Adrenal gland (tissue), 5 donors: Measurements from ENCODE around the gene STRIT1.

Experiments
- CTCF ChIP-seq, 6 experiments: fragments of 450-650 bp in 4 of 6; fragments of 200-600 bp in 2 of 6; sonication (generic) in 1 of 6; IDR thresholded peaks; 1 replicate in 5 of 6; 2 replicates in 1 of 6; pipeline versions ENCODE4 v1.5.1 to v1.8.0; 2016 to 2021; ENCODE audit warnings: antibody characterized with exemption in 6 of 6, mild to moderate bottlenecking in 2 of 6, moderate library complexity in 1 of 6
- POLR2A ChIP-seq, 2 donors: fragments of 450-650 bp; IDR thresholded peaks; one replicate each; pipeline ENCODE4 v1.6.1; 2017; ENCODE audit warnings: antibody characterized with exemption in 2 of 2, mild to moderate bottlenecking in 2 of 2, moderate library complexity in 1 of 2
- donor health status: DM: no; HTN: no; CAD: no.

- TF ChIP-seq CTCF (IDR thresholded peaks at IDR 0.05) (no peak), POLR2A (IDR thresholded peaks at IDR 0.05) (no peak)
Measured at GRCh38 chr3:155320934-155321333, 27.5 kb upstream of the STRIT1 start.
